Activated B cell treated with CpG ODN at 0.5 μM for 24 hours (primary cell): ENCODE data around the gene MMP15. TPM values are rescaled to one million over a fixed set of nuclear protein-coding genes. Genes with fewer than 3 reads are reported as not detected.

Experiments used
- ATAC-seq: fragments of 200-7000 bp; cut with Tn5 transposase; one replicate; pipeline ENCODE4 v1.10.0; 2021; ENCODE audit warnings: low read depth, mild to moderate bottlenecking, moderate library complexity
- CTCF ChIA-PET: fragments of 350-600 bp; sonication (Branson Sonifier 250); formaldehyde crosslinking; loops from one replicate; lab custom pipeline; 2021; ENCODE audit warnings: antibody characterized with exemption; lab: Charles Lee
- POLR2A ChIA-PET: fragments of 350-600 bp; sonication (Branson Sonifier 250); formaldehyde crosslinking; loops from one replicate; lab custom pipeline; 2021; ENCODE audit warnings: antibody characterized with exemption; lab: Charles Lee
- DNase-seq: peaks from one replicate; pipeline ENCODE4 v3.0.0; 2022
- H3K27ac Mint-ChIP-seq: one replicate; pipeline ENCODE4 v1.8.0; 2020; ENCODE audit warnings: mixed read lengths
- H3K27me3 Mint-ChIP-seq: one replicate; pipeline ENCODE4 v1.8.0; 2021; ENCODE audit warnings: mixed read lengths
- H3K36me3 Mint-ChIP-seq: one replicate; pipeline ENCODE4 v1.8.0; 2021; ENCODE audit warnings: low read depth, mixed read lengths
- H3K4me1 Mint-ChIP-seq: one replicate; pipeline ENCODE4 v1.8.0; 2021; ENCODE audit warnings: mixed read lengths
- H3K4me3 Mint-ChIP-seq: one replicate; pipeline ENCODE4 v1.8.0; 2020; ENCODE audit warnings: mild to moderate bottlenecking, mixed read lengths
- H3K9me3 Mint-ChIP-seq: one replicate; pipeline ENCODE4 v1.8.0; 2020; ENCODE audit warnings: mixed read lengths
- CTCF ChIP-seq: fragments of 200-600 bp; IDR thresholded peaks from one replicate; pipeline ENCODE4 v1.8.0; 2022; ENCODE audit warnings: antibody characterized with exemption, mild to moderate bottlenecking
- intact Hi-C: fragments of 100-400 bp; cut with micrococcal nuclease; formaldehyde crosslinking; loops from one replicate; pipeline ENCODE4 v1.15.1; 2024
- total RNA-seq: library from RNA; stranded (reverse); gene quantifications from 2 replicates; pipeline ENCODE4 v1.2.3, GENCODE V29; 2022

Gene MMP15
- total RNA-seq, 1 donor from 2014 or later, result 0.60 TPM

- no peaks in the 10 kb centered on the region for H3K36me3 Mint-ChIP-seq
Measured at GRCh38 chr16:58047557-58048348, 22.2 kb downstream of the MMP15 start.

GRCh38 chr16:58048494-58049231 is 23.1 kb downstream of the MMP15 start:
- H3K27ac Mint-ChIP-seq, result no peak overlapping the region
- intact Hi-C loops, result no loop called here
- ATAC-seq (no peak), DNase-seq (no peak)
- no peaks in the 10 kb centered on the region for H3K4me1 Mint-ChIP-seq
- no peaks in the 10 kb centered on the region for H3K36me3 Mint-ChIP-seq
- TF ChIP-seq CTCF, result no peak
- H3K4me3 Mint-ChIP-seq, result no peak overlapping the region
- ChIA-PET CTCF (no interaction called here), POLR2A (no interaction called here)
- peaks cover 6% of the 10 kb centered on the region for H3K27me3 Mint-ChIP-seq
- H3K9me3 Mint-ChIP-seq, result no peaks in the 10 kb centered on the region

More at GRCh38 chr16:58047557-58048348, 22.2 kb downstream of the MMP15 start:
- peaks cover 6% of the 10 kb centered on the region for H3K27me3 Mint-ChIP-seq
- no peaks in the 10 kb centered on the region for H3K4me1 Mint-ChIP-seq
- ChIA-PET CTCF (no interaction called here), POLR2A (no interaction called here)
- no peak overlapping the region for H3K4me3 Mint-ChIP-seq
- ATAC-seq, result no peak
- H3K9me3 Mint-ChIP-seq, result no peaks in the 10 kb centered on the region
- no peak for TF ChIP-seq CTCF
- intact Hi-C loops, result no loop called here
- DNase-seq, result no peak
- no peak overlapping the region for H3K27ac Mint-ChIP-seq

GRCh38 chr16:58049232-58050185 is 24.0 kb downstream of the MMP15 start:
- no peak overlapping the region for H3K27ac Mint-ChIP-seq
- intact Hi-C loops, result no loop called here

GRCh38 chr16:58051296-58051695 is 25.7 kb downstream of the MMP15 start:
- H3K27ac Mint-ChIP-seq, result no peak overlapping the region

More at GRCh38 chr16:58049232-58050185, 24.0 kb downstream of the MMP15 start:
- Mint-ChIP-seq H3K9me3 (no peaks in the 10 kb centered on the region), H3K4me1 (no peaks in the 10 kb centered on the region), H3K36me3 (no peaks in the 10 kb centered on the region), H3K27me3 (peaks cover 6% of the 10 kb centered on the region), H3K4me3 (no peak overlapping the region)
- DNase-seq, result no peak
- TF ChIP-seq CTCF, result no peak
- no peak for ATAC-seq
- ChIA-PET CTCF (no interaction called here), POLR2A (no interaction called here)

More at GRCh38 chr16:58051296-58051695, 25.7 kb downstream of the MMP15 start:
- TF ChIP-seq CTCF, result no peak
- ChIA-PET POLR2A (no interaction called here), CTCF (no interaction called here)
- H3K4me3 Mint-ChIP-seq, result no peak overlapping the region
- no peak for ATAC-seq
- no peaks in the 10 kb centered on the region for H3K36me3 Mint-ChIP-seq
- intact Hi-C loops, result no loop called here
- no peaks in the 10 kb centered on the region for H3K4me1 Mint-ChIP-seq
- H3K9me3 Mint-ChIP-seq, result no peaks in the 10 kb centered on the region
- peaks cover 6% of the 10 kb centered on the region for H3K27me3 Mint-ChIP-seq
- no peak for DNase-seq
